Occipital lobe (tissue), 2 donors: ENCODE data around the gene ALG12. TPM values are rescaled to one million over a fixed set of nuclear protein-coding genes. Genes with fewer than 3 reads are reported as not detected.
"Not testable (repeated sequence)": the region's sequence is repeated elsewhere in the genome, so short reads cannot be mapped to it uniquely, and the experiment has no call there.

ENCODE experiments used
- DNase-seq: peaks from one replicate; lab custom pipeline; 2025; lab: John Stamatoyannopoulos, UW
- total RNA-seq: library from RNA; depleted of rRNA; stranded (reverse); fragments of >200 nt; gene quantifications from one replicate; pipeline ENCODE4 v1.2.3, GENCODE V29; 2014

Gene ALG12
- total RNA-seq, 1 donor from 2014 or later, result 11.7 TPM

DNA sequence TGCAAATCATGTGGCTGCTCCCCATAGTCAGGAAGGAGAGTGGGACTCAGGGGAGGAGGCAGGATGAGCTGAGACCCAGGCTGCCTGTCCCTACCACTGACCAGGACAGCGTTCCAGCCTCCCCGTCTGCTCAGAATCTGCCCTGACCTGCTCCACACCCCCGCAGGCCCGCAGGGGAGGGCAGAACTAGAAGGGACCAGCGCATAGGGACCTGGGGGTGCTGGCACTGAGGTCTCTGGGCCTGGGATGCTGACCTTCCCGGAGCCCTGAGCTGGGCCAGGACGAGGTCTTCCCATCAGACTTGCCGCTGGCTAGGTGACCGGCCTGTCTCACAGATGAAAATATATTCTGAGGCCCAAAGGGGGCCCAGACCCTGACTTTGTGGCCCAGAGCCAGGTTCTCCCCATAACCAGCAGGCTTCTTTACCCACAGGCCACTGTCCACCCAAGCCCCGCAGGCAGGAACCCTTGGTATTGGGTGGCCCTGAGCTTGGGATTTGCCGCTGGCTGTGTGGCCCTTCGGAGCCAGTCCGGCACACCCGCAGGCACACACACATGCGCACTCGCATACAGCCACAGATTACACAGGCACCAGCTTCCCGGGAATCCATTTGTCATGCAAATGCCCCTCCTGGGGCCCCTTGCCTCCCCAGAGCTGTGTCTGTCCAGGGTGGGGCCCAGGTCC lies 28.5 kb upstream of the ALG12 start:
- DNase-seq, result no peak

- not testable (repeated sequence) for DNase-seq
Measured at GRCh38 chr22:49945042-49945794, 27.0 kb upstream of the ALG12 start.

DNA sequence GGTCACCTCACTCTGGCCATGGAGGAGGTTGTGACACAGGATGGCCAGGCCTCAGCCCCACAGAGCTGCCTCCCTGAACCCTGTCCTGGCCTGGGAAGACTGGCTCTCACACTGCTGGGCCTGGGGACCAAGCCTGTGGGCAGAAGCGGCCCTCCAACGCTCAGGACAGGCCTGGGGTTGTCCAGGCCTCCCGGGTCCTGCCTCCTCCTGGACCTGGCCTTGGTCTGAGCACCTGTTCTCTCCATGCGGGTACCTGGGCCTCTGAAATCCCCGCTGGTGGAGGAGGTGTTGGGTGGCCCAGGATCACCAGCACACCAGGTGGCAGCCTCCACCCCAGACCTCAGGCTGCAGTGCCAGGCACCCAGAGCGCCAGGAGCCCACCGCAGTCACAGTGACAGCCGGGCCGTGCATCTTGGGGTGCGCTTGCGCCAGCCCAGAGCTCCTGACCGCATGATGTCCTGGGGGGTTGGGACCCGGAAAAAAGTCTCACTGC lies 26.2 kb upstream of the ALG12 start:
- no peak for DNase-seq

DNA sequence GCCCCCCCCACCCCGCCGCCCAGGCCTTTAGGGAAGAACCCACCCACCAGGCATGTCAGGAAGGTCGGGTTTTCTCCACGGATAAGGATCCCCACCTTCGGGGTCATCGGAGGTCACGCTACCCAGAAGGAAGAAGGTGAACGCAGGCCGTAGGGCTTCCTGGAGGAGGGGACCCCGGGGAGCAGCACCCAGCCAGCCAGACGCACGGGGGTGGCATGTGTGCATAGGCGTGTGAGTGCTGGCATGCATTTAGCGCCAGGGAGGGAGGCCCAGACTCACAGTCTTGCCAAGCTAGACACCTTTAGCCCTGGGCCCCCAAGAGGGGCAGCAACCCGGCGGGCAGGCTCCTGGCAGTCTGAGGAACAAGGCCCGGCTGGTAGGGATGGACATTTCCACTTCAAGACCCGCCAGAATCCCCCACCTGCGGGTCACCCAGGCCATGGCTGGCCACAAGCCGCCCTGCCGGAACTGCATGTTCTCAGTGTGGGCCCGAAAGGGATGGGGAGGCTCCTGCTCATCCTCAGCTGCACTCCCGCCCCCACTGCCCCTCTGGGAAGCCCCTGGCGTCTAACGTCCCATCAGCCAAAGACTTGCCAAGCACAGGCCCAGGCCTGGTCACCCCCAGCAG lies 25.6 kb upstream of the ALG12 start:
- DNase-seq, result no peak

GRCh38 chr22:49943405-49943765 lies 25.1 kb upstream of the ALG12 start:
- DNase-seq, result no peak

DNA sequence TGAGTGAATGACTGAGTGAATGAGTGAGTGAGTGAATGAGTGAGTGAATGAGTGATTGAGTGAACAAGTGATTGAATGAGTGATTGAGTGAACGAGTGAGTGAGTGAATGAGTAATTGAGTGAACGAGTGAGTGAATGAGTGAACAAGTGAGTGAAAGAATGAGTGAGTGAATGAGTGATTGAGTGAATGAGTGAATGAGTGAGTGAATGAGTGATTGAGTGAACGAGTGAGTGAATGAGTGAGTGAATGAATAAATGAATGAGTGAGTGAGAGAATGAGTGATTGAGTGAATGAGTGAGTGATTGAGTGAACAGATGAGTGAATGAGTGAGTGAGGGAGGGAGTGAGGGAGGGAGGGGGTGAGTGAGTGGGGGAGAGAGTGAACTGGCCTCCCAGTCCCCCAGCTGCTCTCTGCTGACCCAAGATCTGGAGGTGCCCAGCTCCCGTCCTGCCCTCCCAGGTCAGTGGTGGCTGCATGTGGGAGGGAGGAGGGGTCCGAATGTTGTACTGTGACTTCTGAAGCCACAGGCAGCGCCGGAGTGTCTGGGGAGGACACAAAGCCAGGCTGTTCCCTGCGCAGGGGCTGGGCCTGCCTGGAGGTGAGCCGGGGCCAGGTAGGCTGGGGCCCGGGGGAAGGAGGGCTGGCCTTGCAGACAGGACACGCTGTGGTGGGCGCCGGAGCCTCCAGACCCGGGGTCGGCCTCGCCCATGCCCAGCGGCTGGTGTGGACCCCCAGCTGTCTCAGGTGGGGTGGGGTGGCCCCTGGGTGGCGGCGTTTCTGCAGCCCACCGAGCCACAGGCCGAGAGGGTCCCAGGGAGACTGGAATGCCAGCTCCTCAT lies 24.5 kb upstream of the ALG12 start:
- DNase-seq, result no peak

DNA sequence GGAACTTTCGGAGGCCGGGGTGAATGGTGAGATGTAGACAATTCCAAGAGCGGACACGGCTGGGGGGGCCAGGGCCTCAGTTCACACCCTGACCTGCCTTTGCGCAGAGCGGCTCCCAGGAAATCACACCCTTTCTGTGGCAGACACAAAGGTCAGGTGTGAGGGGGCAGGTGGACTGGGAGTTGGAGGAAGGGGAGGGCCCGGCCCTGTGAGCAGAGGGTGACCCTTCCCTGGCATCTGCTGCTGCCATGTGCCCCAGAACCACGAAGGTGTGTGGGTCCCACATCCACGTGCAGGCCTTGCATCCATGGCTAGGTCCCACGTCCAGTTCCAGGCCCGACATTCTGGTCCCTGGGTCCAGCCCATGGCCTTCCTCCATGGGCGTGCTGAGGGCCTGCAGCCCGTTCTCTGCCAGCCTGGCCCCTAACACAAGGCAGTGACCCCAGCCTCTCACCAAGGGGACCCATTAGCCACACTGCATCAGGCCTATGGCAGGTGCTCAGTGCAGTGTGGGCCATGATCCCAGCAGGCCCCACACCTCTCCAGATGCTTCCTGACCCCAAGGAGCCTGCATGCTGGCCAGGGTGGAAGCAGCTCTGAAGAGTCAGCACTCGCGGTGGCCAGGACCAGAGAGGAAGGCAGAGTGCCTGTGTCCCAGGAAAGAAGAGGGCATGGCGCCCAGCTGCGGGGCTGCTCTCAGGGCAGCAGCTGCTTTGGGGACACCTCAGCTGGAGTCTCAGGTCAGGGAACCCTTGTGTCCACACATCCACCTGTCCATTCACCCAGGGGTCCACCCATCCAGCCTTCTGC lies 23.5 kb upstream of the ALG12 start:
- no peak for DNase-seq

- DNase-seq, result no peak
Measured at GRCh38 chr22:49938565-49939136, 20.4 kb upstream of the ALG12 start.

DNA sequence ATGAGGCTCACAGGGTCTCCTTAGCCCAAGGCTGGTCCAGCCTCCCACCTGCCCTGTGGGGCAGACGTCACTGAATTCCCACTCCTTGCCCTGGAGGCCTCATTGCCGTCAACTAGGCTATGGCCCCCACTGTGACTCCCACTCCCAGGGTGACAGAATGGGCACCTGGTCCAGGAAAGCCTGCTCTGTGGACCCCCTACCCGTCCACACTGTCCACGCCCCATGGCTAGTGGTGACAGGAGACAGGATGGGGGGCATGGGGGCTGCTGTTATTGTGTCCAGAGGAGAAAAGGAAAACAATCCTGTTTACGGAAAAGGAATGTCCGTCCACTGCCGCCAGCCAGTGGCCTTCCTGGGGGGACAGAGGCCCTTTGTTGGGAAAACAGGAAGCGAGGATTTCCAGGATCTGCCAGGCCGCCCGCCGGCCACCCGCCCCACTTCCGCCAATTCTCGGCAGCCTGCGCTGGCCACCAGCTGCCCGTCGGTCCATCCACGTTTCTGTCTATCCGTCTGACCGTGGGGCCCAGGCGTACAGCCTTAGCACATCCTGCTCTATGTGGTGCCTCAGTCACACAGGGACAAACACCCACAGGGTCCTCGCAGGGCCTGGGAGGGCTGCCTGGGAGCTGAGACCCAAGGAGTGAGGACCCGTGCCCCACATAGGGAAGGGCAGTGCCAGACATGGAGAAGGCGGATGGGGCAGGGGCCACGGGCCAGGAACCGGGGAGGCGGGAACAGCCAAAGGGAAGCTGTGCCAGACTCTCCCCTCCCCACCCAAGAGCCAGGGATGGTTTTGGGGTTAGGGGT lies 19.7 kb upstream of the ALG12 start:
- peak; percentile 48 for DNase-seq

GRCh38 chr22:49936973-49937757 lies 18.9 kb upstream of the ALG12 start:
- DNase-seq, result peak; percentile 42

- DNase-seq, result peak; percentile 60
Measured at GRCh38 chr22:49936018-49936972, 18.1 kb upstream of the ALG12 start.

DNA sequence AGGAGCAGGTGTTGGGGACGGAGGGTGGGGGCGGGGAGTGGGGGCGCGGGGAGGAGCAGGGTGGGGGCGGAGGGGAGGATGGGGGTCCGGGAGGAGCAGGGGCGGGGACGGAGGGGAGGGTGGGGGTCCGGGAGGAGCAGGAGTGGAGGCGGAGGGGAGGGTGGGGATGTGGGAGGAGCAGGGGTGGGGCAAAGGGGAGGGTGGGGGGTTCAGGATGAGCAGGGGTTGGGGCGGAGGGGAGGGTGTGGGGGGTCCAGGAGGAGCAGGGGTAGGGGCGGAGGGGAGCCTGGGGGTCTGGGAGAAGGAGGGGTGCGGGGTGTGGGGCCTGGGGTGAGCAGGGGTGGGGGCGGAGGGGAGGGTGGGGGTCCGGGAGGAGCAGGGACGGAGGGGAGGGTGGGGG lies 17.3 kb upstream of the ALG12 start:
- DNase-seq, result no peak

- DNase-seq, result no peak
Measured at GRCh38 chr22:49934891-49935557, 16.8 kb upstream of the ALG12 start.

GRCh38 chr22:49934160-49934890 lies 16.1 kb upstream of the ALG12 start:
- no peak for DNase-seq

DNA sequence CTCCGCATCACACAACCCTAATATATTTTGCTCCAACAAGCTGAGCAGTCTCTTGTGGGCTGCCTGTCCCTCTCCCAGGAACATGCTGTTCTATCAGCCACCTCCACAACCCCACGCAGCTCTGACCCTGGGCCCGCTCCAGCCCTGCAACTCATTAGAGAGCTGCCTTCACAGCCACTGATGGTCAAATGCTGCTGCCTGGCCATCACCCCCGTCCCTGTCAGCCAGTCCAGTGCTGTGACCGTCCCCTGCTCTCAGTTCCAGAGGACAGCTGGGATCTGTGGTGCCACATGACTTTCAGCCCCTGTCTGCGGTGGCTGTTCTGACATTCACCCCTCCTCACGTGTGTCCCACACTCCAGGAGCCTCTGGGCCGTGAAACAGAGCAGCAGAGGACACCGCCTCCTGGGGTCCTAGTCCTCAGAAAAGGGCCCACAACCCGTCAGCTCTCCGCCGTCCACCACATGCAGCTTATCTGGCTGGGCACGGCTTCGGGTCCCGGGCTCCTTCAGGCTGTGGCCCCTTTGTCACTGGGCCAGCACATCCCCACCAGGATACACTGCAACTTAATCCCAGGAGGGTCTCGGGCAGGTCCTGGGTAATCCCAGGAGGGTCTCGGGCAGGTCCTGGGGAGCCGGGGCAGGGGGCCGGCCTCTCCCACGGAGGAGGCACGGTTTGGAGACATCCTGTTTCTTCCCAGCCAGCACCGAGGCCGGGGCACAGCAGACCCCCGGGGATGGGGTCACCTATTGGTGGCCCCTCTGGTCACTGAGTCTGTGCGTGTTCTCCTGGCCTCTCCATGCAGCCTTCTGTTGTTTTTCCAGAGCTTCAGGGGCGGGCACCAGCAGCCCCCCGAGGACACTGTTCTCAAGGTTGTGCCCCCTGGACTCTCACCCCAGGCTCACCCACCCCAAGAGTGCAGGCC lies 15.3 kb upstream of the ALG12 start:
- DNase-seq, result peak; percentile 39
